ENCODE measurements around the gene TASP1. TPM values are rescaled to one million over a fixed set of nuclear protein-coding genes. Genes with fewer than 3 reads are reported as not detected.

TASP1 gene
- total and polyA plus RNA-seq, 8 donors = 2.9 to 33.8 (median 6.9) TPM

GRCh38 chr20:13349235-13349604 lies 289.5 kb downstream of the TASP1 start:
- DNase-seq = no peak
- TF ChIP-seq CTCF (IDR thresholded peaks at IDR 0.05) (no peak), POLR2A (IDR thresholded peaks at IDR 0.05) (no peak), EP300 (IDR thresholded peaks at IDR 0.05) (no peak), POLR2AphosphoS5 (IDR thresholded peaks at IDR 0.05) (no peak)
- intact Hi-C loops (cut with DNase I; ENCODE audit: low total_unique reads) = no loop called here
- Histone ChIP-seq H3K36me3 (no peaks in the 10 kb centered on the region), H3K27me3 (no peaks in the 10 kb centered on the region), H3K4me1 (peaks cover 0 to 13% (median 3%) of the 10 kb centered on the region in 4 donors), H3K9me3 (no peaks in the 10 kb centered on the region), H3K27ac (peak overlapping the region in 2 of 5 donors; percentile 18 to 62), H3K4me3 (no peak overlapping the region)
- 61 to 79% (median 70%) methylated on average over 4 of the region's 4 CpGs for WGBS, 5 donors

- Histone ChIP-seq H3K27me3 (no peaks in the 10 kb centered on the region), H3K4me1 (peaks cover 0 to 13% (median 3%) of the 10 kb centered on the region in 4 donors), H3K4me3 (no peak overlapping the region), H3K27ac (peak overlapping the region in 3 of 5 donors; percentile 7 to 62 (median 18)), H3K9me3 (no peaks in the 10 kb centered on the region), H3K36me3 (no peaks in the 10 kb centered on the region)
- intact Hi-C loops (cut with DNase I; ENCODE audit: low total_unique reads) = no loop called here
- peak in 1 of 2 donors; percentile 46 for DNase-seq
- TF ChIP-seq POLR2A (IDR thresholded peaks at IDR 0.05) (no peak), EP300 (IDR thresholded peaks at IDR 0.05) (no peak)
- 49 to 76% (median 70%) methylated on average over 9 of the region's 9 CpGs for WGBS, 5 donors
These were observed 290.2 kb downstream of the TASP1 start for GRCh38 chr20:13348311-13349234.

GRCh38 chr20:13344671-13345070 lies 294.1 kb downstream of the TASP1 start:
- Histone ChIP-seq H3K9me3 (no peaks in the 10 kb centered on the region), H3K27ac (no peak overlapping the region), H3K4me3 (no peak overlapping the region), H3K36me3 (no peaks in the 10 kb centered on the region), H3K4me1 (peaks cover 0 to 13% (median 3%) of the 10 kb centered on the region in 4 donors), H3K27me3 (no peaks in the 10 kb centered on the region)
- intact Hi-C loops (cut with DNase I; ENCODE audit: low total_unique reads) = no loop called here
- 89 to 95% (median 90%) methylated on average over 9 of the region's 9 CpGs for WGBS, 5 donors
- TF ChIP-seq POLR2A (IDR thresholded peaks at IDR 0.05) (no peak), EP300 (IDR thresholded peaks at IDR 0.05) (no peak), CTCF (IDR thresholded peaks at IDR 0.05) (no peak), POLR2AphosphoS5 (IDR thresholded peaks at IDR 0.05) (no peak)
- peak in 1 of 2 donors; percentile 20 for DNase-seq

- H3K27me3 ChIP-seq = no peaks in the 10 kb centered on the region
- no peak for TF ChIP-seq CTCF (IDR thresholded peaks at IDR 0.05)
- TF ChIP-seq EP300 (IDR thresholded peaks at IDR 0.05) = no peak
- no peak for TF ChIP-seq POLR2A (IDR thresholded peaks at IDR 0.05)
- no peak for TF ChIP-seq POLR2AphosphoS5 (IDR thresholded peaks at IDR 0.05)
- H3K4me3 ChIP-seq = no peak overlapping the region
- H3K36me3 ChIP-seq = no peaks in the 10 kb centered on the region
- H3K9me3 ChIP-seq = no peaks in the 10 kb centered on the region
- H3K27ac ChIP-seq = no peak overlapping the region
- DNase-seq = no peak
- peaks cover 0 to 5% (median 0%) of the 10 kb centered on the region in 4 donors for H3K4me1 ChIP-seq
- intact Hi-C loops (cut with DNase I; ENCODE audit: low total_unique reads) = no loop called here
- WGBS, 5 donors = 79 to 92% (median 86%) methylated on average over 12 of the region's 12 CpGs
These were observed 296.1 kb downstream of the TASP1 start for GRCh38 chr20:13342469-13343242.
